Endothelial cell of umbilical vein (primary cell): ENCODE results near the gene NPTN. TPM values are rescaled to one million over a fixed set of nuclear protein-coding genes. Genes with fewer than 3 reads are reported as not detected.

Source experiments
- BruUV-seq: library from RNA; stranded (reverse); fragments of 400-500 nt; replicated peaks from 2 replicates; lab custom pipeline; 2021; lab: Mats Ljungman, UMichigan
- CTCF ChIA-PET: fragments of 300-600, 350-600 bp; sonication (Branson Sonifier 250); formaldehyde crosslinking; loops from one replicate; lab custom pipeline; 2021; ENCODE audit warnings: antibody characterized with exemption, inconsistent platforms; lab: Charles Lee
- POLR2A ChIA-PET: fragments of 300-600, 350-600 bp; sonication (Branson Sonifier 250); formaldehyde crosslinking; loops from one replicate; lab custom pipeline; 2021; ENCODE audit warnings: antibody characterized with exemption, inconsistent platforms; lab: Charles Lee
- DNase-seq: peaks from one replicate; pipeline ENCODE4 v3.0.0-alpha.2; 2011; ENCODE audit warnings: low read depth, low spot score
- FAIRE-seq: peaks from 2 replicates; lab custom pipeline; 2011; peaks lifted over from hg19 to GRCh38; lab: Jason Lieb, UNC
- H2AFZ ChIP-seq: 2 replicates; pipeline ENCODE4 v1.6.0; 2012; ENCODE audit warnings: low read depth, low read length, control low read depth, inconsistent platforms
- H3K27ac ChIP-seq: 2 replicates; pipeline ENCODE4 v1.5.1; 2011; ENCODE audit warnings: low read depth, mild to moderate bottlenecking, control low read depth, low read length, moderate library complexity; ENCODE audit not compliant: insufficient read depth
- H3K27me3 ChIP-seq, 2 experiments: 2 replicates each; pipeline versions ENCODE4 v1.6.0 to v1.6.1; 2011; ENCODE audit warnings: low read length in 2 of 2, mixed read lengths in 1 of 2; ENCODE audit not compliant: control insufficient read depth in 2 of 2, insufficient read depth in 2 of 2
- H3K36me3 ChIP-seq, 2 experiments: 2 replicates in 1 of 2; 3 replicates in 1 of 2; pipeline ENCODE4 v1.5.1; 2011; ENCODE audit warnings: low read length in 2 of 2, mild to moderate bottlenecking in 1 of 2, moderate library complexity in 1 of 2; ENCODE audit not compliant: control insufficient read depth in 2 of 2, insufficient read depth in 2 of 2; ENCODE audit errors: extremely low read depth in 1 of 2
- H3K4me1 ChIP-seq: 3 replicates; pipeline ENCODE4 v1.5.1; 2011; ENCODE audit warnings: mild to moderate bottlenecking, low read length; ENCODE audit not compliant: control insufficient read depth, insufficient read depth; ENCODE audit errors: extremely low read depth
- H3K4me2 ChIP-seq: 2 replicates; pipeline ENCODE4 v1.6.1; 2011; ENCODE audit warnings: low read length, control low read depth, mixed read lengths; ENCODE audit not compliant: insufficient read depth
- H3K4me3 ChIP-seq, 3 experiments: fragments of 200-600 bp in 1 of 3; sonication (generic), shearing (Covaris generic) in 1 of 3; replicated peaks in 1 of 3; 2 replicates each; pipeline ENCODE4 v1.5.1; 2011 to 2016; ENCODE audit warnings: control low read depth in 3 of 3, low read length in 3 of 3, mild to moderate bottlenecking in 2 of 3, inconsistent platforms in 1 of 3, low read depth in 1 of 3, moderate library complexity in 1 of 3; ENCODE audit not compliant: insufficient read depth in 1 of 3
- H3K79me2 ChIP-seq: 2 replicates; pipeline ENCODE4 v1.6.0; 2012; ENCODE audit warnings: low read length, inconsistent platforms; ENCODE audit not compliant: control insufficient read depth, insufficient read depth
- H3K9ac ChIP-seq: replicated peaks from 2 replicates; pipeline ENCODE3; 2011; ENCODE audit warnings: low read length, control low read depth; ENCODE audit not compliant: insufficient read depth; ENCODE audit errors: extremely low read depth
- H3K9me1 ChIP-seq: replicated peaks from 3 replicates; pipeline ENCODE4 v1.6.0; 2011; ENCODE audit warnings: mild to moderate bottlenecking, low read length; ENCODE audit not compliant: control insufficient read depth, insufficient read depth; ENCODE audit errors: extremely low read depth
- H3K9me3 ChIP-seq: replicated peaks from 2 replicates; pipeline ENCODE4 v1.5.1; 2012; ENCODE audit warnings: low read length, inconsistent platforms; ENCODE audit not compliant: control insufficient read depth, insufficient read depth
- H4K20me1 ChIP-seq: replicated peaks from 2 replicates; pipeline ENCODE3; 2011; ENCODE audit warnings: mild to moderate bottlenecking, low read length; ENCODE audit not compliant: control insufficient read depth, insufficient read depth; ENCODE audit errors: extremely low read depth
- CTCF ChIP-seq, 2 donors: IDR thresholded peaks; 1 replicate in 1 of 2; 2 replicates in 1 of 2; pipeline ENCODE4 v1.5.1; 2011; ENCODE audit warnings: low read length in 2 of 2, mild to moderate bottlenecking in 2 of 2, moderate library complexity in 2 of 2, control low read depth in 1 of 2, inconsistent platforms in 1 of 2, low read depth in 1 of 2; ENCODE audit not compliant: insufficient read depth in 1 of 2; ENCODE audit errors: extremely low read depth in 1 of 2
- EZH2 ChIP-seq: IDR thresholded peaks from 2 replicates; pipeline ENCODE4 v1.6.1; 2012; ENCODE audit warnings: borderline replicate concordance, low read depth, mild to moderate bottlenecking, moderate library complexity, low read length, inconsistent platforms; ENCODE audit not compliant: severe bottlenecking
- FOS ChIP-seq: IDR thresholded peaks from 2 replicates; pipeline ENCODE4 v1.6.1; 2011; ENCODE audit warnings: mild to moderate bottlenecking, low read length, moderate library complexity, borderline replicate concordance; ENCODE audit not compliant: insufficient read depth
- GATA2 ChIP-seq: IDR thresholded peaks from 2 replicates; pipeline ENCODE4 v1.7.0; 2011; ENCODE audit warnings: low read depth, mild to moderate bottlenecking, moderate library complexity, mixed read lengths, low read length; ENCODE audit not compliant: insufficient read length, insufficient read depth
- JUN ChIP-seq: IDR thresholded peaks from 2 replicates; pipeline ENCODE4 v1.6.1; 2011; ENCODE audit warnings: borderline replicate concordance, low read depth; ENCODE audit not compliant: insufficient read length, insufficient read depth
- MAX ChIP-seq: IDR thresholded peaks from 2 replicates; pipeline ENCODE4 v1.6.1; 2011; ENCODE audit not compliant: insufficient read depth, insufficient read length
- MYC ChIP-seq: IDR thresholded peaks from one replicate; pipeline ENCODE4 v1.6.1; 2011; ENCODE audit warnings: mild to moderate bottlenecking, low read depth, low read length
- POLR2A ChIP-seq: IDR thresholded peaks from 2 replicates; pipeline ENCODE4 v1.6.1; 2012; ENCODE audit warnings: low read depth, mild to moderate bottlenecking, control low read depth, low read length
- POLR2AphosphoS5 ChIP-seq: IDR thresholded peaks from 2 replicates; pipeline ENCODE4 v1.6.1; 2012; ENCODE audit warnings: low read depth, mild to moderate bottlenecking, control low read depth, low read length, moderate library complexity; ENCODE audit not compliant: insufficient read depth
- dilution Hi-C: fragments of 300-500 bp; cut with MboI; formaldehyde crosslinking; loops from one replicate; pipeline ENCODE4 v1.15.0; 2019; ENCODE audit warnings: low sequenced_read_pairs; ENCODE audit not compliant: extremely low pct_ligation_motif_present
- intact Hi-C: fragments of 100-400 bp; cut with micrococcal nuclease; formaldehyde crosslinking; loops from one replicate; pipeline ENCODE4 v1.10.0; 2022
- polyA plus RNA-seq, 4 experiments: library from polyadenylated mRNA; depleted of rRNA in 3 of 4; stranded (reverse) in 3 of 4; unstranded in 1 of 4; fragments of >200 nt; gene quantifications; 2 replicates each; pipeline versions ENCODE4 v1.2.1 to v1.2.3, GENCODE V29; 2011 to 2012; ENCODE audit warnings: missing spikeins in 1 of 4
- total RNA-seq: library from RNA; stranded (reverse); gene quantifications from 2 replicates; pipeline ENCODE4 v1.2.3, GENCODE V29; 2021

NPTN gene
- total and polyA plus RNA-seq, 2 donors (not counting 3 experiments of a cell fraction or from before 2014, with no cell fraction given), result 77.4 to 81.3 TPM

- H4K20me1 ChIP-seq, result no peaks in the 10 kb centered on the region
- no peaks in the 10 kb centered on the region for H3K79me2 ChIP-seq
Observed at GRCh38 chr15:73567020-73567419, 66.2 kb downstream of the NPTN start.

More at GRCh38 chr15:73567020-73567419, 66.2 kb downstream of the NPTN start:
- Histone ChIP-seq H3K4me1 (peaks cover 10% of the 10 kb centered on the region), H3K36me3 (peaks cover 12 to 28% of the 10 kb centered on the region in 2 experiments), H3K27me3 (no peaks in the 10 kb centered on the region), H2AFZ (no peak overlapping the region), H3K9me3 (no peaks in the 10 kb centered on the region), H3K9me1 (no peaks in the 10 kb centered on the region), H3K4me2 (no peak overlapping the region), H3K9ac (no peak overlapping the region), H3K4me3 (no peak overlapping the region), H3K27ac (no peak overlapping the region)
- intact Hi-C loops, result no loop called here
- BruUV-seq, result no TSS peak
- FAIRE-seq (no peak), DNase-seq (no peak)
- CTCF ChIA-PET, result interaction anchor here (1.5 to 8.6 kb wide), 2 partner anchors 67 to 133 kb away, joined by 13 to 294 read pairs; partner anchors contain the start of gene NPTN
- TF ChIP-seq POLR2A (no peak), EZH2 (no peak), POLR2AphosphoS5 (no peak), JUN (no peak), CTCF (IDR thresholded peaks at IDR 0.05; ENCODE audit: extremely low read depth in 1 of 2, insufficient read depth in 1 of 2, low read depth in 1 of 2, low read length in 2 of 2) (no peak), FOS (no peak), GATA2 (no peak), MAX (no peak), MYC (no peak)
- dilution Hi-C loops, result no loop called here
- POLR2A ChIA-PET, result no interaction called here
